ENCODE results near the gene MECR. TPM values are rescaled to one million over a fixed set of nuclear protein-coding genes. Genes with fewer than 3 reads are reported as not detected.

The MECR gene
- polyA plus RNA-seq, 1 donor (not counting 4 experiments of a cell fraction or from before 2014, with no cell fraction given), result 20.7 TPM

GRCh38 chr1:29234471-29234870 lies 3.7 kb upstream of the MECR start:
- Histone ChIP-seq H3K27me3 (ENCODE audit: control insufficient read depth, extremely low read depth, insufficient read depth, low read length) (peaks cover 17% of the 10 kb centered on the region), H2AFZ (ENCODE audit: control insufficient read depth, low read length) (no peak overlapping the region), H3K4me3 (ENCODE audit: control insufficient read depth in 2 of 3, extremely low read depth in 1 of 3, insufficient read depth in 2 of 3, low read depth in 1 of 3, low read length in 3 of 3) (no peak overlapping the region), H3K9me1 (ENCODE audit: control insufficient read depth, extremely low read depth, insufficient read depth, low read length) (no peaks in the 10 kb centered on the region), H3K9ac (ENCODE audit: control insufficient read depth, extremely low read depth, insufficient read depth, low read length) (no peak overlapping the region), H3K27ac (ENCODE audit: control insufficient read depth, insufficient read depth, low read length) (no peak overlapping the region), H3K79me2 (ENCODE audit: control insufficient read depth, insufficient read depth, low read length) (peaks cover 12% of the 10 kb centered on the region), H3K4me2 (ENCODE audit: control insufficient read depth, extremely low read depth, insufficient read depth, low read depth, low read length) (no peak overlapping the region), H3K9me3 (ENCODE audit: control insufficient read depth, low read depth, low read length) (no peaks in the 10 kb centered on the region), H3K36me3 (ENCODE audit: control insufficient read depth in 2 of 2, extremely low read depth in 1 of 2, insufficient read depth in 2 of 2, low read length in 2 of 2) (no peaks in the 10 kb centered on the region), H3K4me1 (ENCODE audit: control insufficient read depth, extremely low read depth, insufficient read depth, low read length) (peaks cover 26% of the 10 kb centered on the region), H4K20me1 (ENCODE audit: control insufficient read depth, extremely low read depth, insufficient read depth, low read length) (no peaks in the 10 kb centered on the region)
- no peak for FAIRE-seq
- dilution Hi-C loops (cut with MboI; ENCODE audit: extremely low pct_ligation_motif_present, low sequenced_read_pairs), result loop anchor here (25.0 kb wide), 1 partner anchor 128 kb away; no protein-coding TSS in a partner anchor
- TF ChIP-seq, protein P1, sequence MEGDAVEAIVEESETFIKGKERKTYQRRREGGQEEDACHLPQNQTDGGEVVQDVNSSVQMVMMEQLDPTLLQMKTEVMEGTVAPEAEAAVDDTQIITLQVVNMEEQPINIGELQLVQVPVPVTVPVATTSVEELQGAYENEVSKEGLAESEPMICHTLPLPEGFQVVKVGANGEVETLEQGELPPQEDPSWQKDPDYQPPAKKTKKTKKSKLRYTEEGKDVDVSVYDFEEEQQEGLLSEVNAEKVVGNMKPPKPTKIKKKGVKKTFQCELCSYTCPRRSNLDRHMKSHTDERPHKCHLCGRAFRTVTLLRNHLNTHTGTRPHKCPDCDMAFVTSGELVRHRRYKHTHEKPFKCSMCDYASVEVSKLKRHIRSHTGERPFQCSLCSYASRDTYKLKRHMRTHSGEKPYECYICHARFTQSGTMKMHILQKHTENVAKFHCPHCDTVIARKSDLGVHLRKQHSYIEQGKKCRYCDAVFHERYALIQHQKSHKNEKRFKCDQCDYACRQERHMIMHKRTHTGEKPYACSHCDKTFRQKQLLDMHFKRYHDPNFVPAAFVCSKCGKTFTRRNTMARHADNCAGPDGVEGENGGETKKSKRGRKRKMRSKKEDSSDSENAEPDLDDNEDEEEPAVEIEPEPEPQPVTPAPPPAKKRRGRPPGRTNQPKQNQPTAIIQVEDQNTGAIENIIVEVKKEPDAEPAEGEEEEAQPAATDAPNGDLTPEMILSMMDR (optimal IDR thresholded peaks at IDR 0.05 in 1 of 3, IDR thresholded peaks at IDR 0.05 in 1 of 3, conservative IDR thresholded peaks at IDR 0.05 in 1 of 3; ENCODE audit: extremely low read depth in 1 of 3, insufficient read depth in 2 of 3, low read length in 3 of 3), result no peak
- TF ChIP-seq EZH2 (IDR thresholded peaks at IDR 0.05; ENCODE audit: low read length), result no peak
- no peak for DNase-seq (ENCODE audit: low read depth, low spot score)

DNA sequence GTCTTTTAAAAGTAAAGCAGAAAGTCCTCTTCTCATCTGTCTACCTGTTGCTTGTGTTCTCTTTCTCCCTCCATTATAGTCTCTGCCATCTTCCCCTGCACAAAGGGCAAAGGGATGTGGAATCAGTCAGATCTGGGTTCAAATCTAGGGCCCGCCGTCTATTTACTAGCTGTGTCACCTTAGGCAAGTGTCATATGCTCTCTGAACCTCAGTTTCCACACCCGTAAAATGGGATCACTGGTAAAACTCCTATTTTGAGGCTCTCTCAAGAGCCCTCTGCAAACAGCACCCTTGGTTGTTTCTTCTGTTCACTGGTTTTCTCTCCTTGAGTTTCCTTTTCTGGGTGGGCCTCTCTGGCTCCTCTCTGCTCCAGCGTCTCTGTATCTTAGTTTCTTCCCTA lies 3.0 kb upstream of the MECR start:
- Histone ChIP-seq H3K4me3 (ENCODE audit: control insufficient read depth in 2 of 3, extremely low read depth in 1 of 3, insufficient read depth in 2 of 3, low read depth in 1 of 3, low read length in 3 of 3) (no peak overlapping the region), H2AFZ (ENCODE audit: control insufficient read depth, low read length) (no peak overlapping the region), H3K9me1 (ENCODE audit: control insufficient read depth, extremely low read depth, insufficient read depth, low read length) (no peaks in the 10 kb centered on the region), H3K4me1 (ENCODE audit: control insufficient read depth, extremely low read depth, insufficient read depth, low read length) (peaks cover 20% of the 10 kb centered on the region), H3K9me3 (ENCODE audit: control insufficient read depth, low read depth, low read length) (no peaks in the 10 kb centered on the region), H3K4me2 (ENCODE audit: control insufficient read depth, extremely low read depth, insufficient read depth, low read depth, low read length) (no peak overlapping the region), H3K79me2 (ENCODE audit: control insufficient read depth, insufficient read depth, low read length) (peaks cover 18% of the 10 kb centered on the region), H3K36me3 (ENCODE audit: control insufficient read depth in 2 of 2, extremely low read depth in 1 of 2, insufficient read depth in 2 of 2, low read length in 2 of 2) (peaks cover 0 to 4% of the 10 kb centered on the region in 2 experiments), H3K27ac (ENCODE audit: control insufficient read depth, insufficient read depth, low read length) (no peak overlapping the region), H3K27me3 (ENCODE audit: control insufficient read depth, extremely low read depth, insufficient read depth, low read length) (peaks cover 17% of the 10 kb centered on the region), H4K20me1 (ENCODE audit: control insufficient read depth, extremely low read depth, insufficient read depth, low read length) (no peaks in the 10 kb centered on the region), H3K9ac (ENCODE audit: control insufficient read depth, extremely low read depth, insufficient read depth, low read length) (no peak overlapping the region)
- TF ChIP-seq EZH2 (IDR thresholded peaks at IDR 0.05; ENCODE audit: low read length), result no peak
- TF ChIP-seq, protein P1 (optimal IDR thresholded peaks at IDR 0.05 in 1 of 3, IDR thresholded peaks at IDR 0.05 in 1 of 3, conservative IDR thresholded peaks at IDR 0.05 in 1 of 3; ENCODE audit: extremely low read depth in 1 of 3, insufficient read depth in 2 of 3, low read length in 3 of 3), result no peak
- FAIRE-seq (no peak), DNase-seq (ENCODE audit: low read depth, low spot score) (no peak)
- dilution Hi-C loops (cut with MboI; ENCODE audit: extremely low pct_ligation_motif_present, low sequenced_read_pairs), result loop anchor here (25.0 kb wide), 1 partner anchor 129 kb away; no protein-coding TSS in a partner anchor

Data from keratinocyte (primary cell).